A549 (cell line): ENCODE data around the gene SUDS3. TPM values are rescaled to one million over a fixed set of nuclear protein-coding genes. Genes with fewer than 3 reads are reported as not detected.

Source experiments
- ATAC-seq, 2 experiments: fragments of 200-7000 bp in 1 of 2; fragments of >200 bp in 1 of 2; cut with Nextera tagmentation in 1 of 2; cut with Tn5 transposase in 1 of 2; 3 replicates each; pipeline versions ENCODE4 v1.8.0 to v1.9.1; 2018 to 2020; ENCODE audit warnings: mild to moderate bottlenecking in 1 of 2, moderate library complexity in 1 of 2
- CTCF ChIA-PET: fragments of 300-600 bp; sonication (Branson Sonifier 250); formaldehyde crosslinking; extraction: SDS; loops from one replicate; lab custom pipeline; 2021; ENCODE audit warnings: antibody characterized with exemption, inconsistent platforms; lab: Yijun Ruan, JAX
- POLR2A ChIA-PET: fragments of 350-600 bp; formaldehyde crosslinking; extraction: SDS; loops from one replicate; lab custom pipeline; 2021; ENCODE audit warnings: antibody characterized with exemption, inconsistent platforms; lab: Yijun Ruan, JAX
- DNase-seq, 2 experiments: peaks; one replicate each; pipeline versions ENCODE4 v3.0.0 to v3.0.0-alpha.2; 2011 to 2016; ENCODE audit warnings: low read depth in 1 of 2, low spot score in 1 of 2
- FAIRE-seq: peaks from 2 replicates; lab custom pipeline; 2011; peaks lifted over from hg19 to GRCh38; lab: Jason Lieb, UNC
- H3K27ac ChIP-seq, 2 experiments: fragments of >200 bp; sonication (Bioruptor Twin); formaldehyde crosslinking; 3 replicates each; pipeline ENCODE4 v1.5.1; 2016 to 2017
- H3K4me1 ChIP-seq: fragments of >200 bp; sonication (Bioruptor Twin); formaldehyde crosslinking; 3 replicates; pipeline ENCODE4 v1.6.1; 2016
- H3K4me2 ChIP-seq: fragments of >200 bp; sonication (Bioruptor Twin); formaldehyde crosslinking; 3 replicates; pipeline ENCODE4 v1.6.1; 2016
- H3K4me3 ChIP-seq: fragments of >200 bp; sonication (Bioruptor Twin); formaldehyde crosslinking; 3 replicates; pipeline ENCODE4 v1.5.1; 2016
- H3K9me3 ChIP-seq: fragments of >200 bp; sonication (Bioruptor Twin); formaldehyde crosslinking; 3 replicates; pipeline ENCODE4 v1.6.1; 2016
- ATOH8 ChIP-seq: fragments of 250-450 bp; sonication (Bioruptor Pico); IDR thresholded peaks from 2 replicates; pipeline ENCODE4 v1.5.0; 2020; ENCODE audit warnings: low read depth, mild to moderate bottlenecking, moderate library complexity
- BCL3 ChIP-seq: fragments of >200 bp; sonication (Bioruptor Twin); formaldehyde crosslinking; IDR thresholded peaks from 3 replicates; pipeline ENCODE4 v1.6.1; 2016
- BHLHE40 ChIP-seq: IDR thresholded peaks from 2 replicates; pipeline ENCODE4 v1.6.1; 2012; ENCODE audit warnings: low read depth, low read length, inconsistent platforms
- CBX8 ChIP-seq: fragments of 200-600 bp; sonication (generic); IDR thresholded peaks from 2 replicates; pipeline ENCODE4 v1.6.1; 2016
- EHF ChIP-seq: fragments of 250-450 bp; sonication (Bioruptor Pico); IDR thresholded peaks from 2 replicates; pipeline ENCODE4 v1.5.0; 2020; ENCODE audit warnings: mild to moderate bottlenecking
- EHMT2 ChIP-seq: fragments of 200-600 bp; sonication (generic); IDR thresholded peaks from 2 replicates; pipeline ENCODE4 v1.6.1; 2016; ENCODE audit warnings: antibody characterized with exemption, low read depth, mild to moderate bottlenecking, moderate library complexity
- ELK1 ChIP-seq: fragments of 150-350 bp; IDR thresholded peaks from 2 replicates; pipeline ENCODE4 v1.6.1; 2014; ENCODE audit warnings: low read depth, mild to moderate bottlenecking, low read length
- EP300 ChIP-seq, 2 experiments: fragments of >200 bp; sonication (Bioruptor Twin); formaldehyde crosslinking; IDR thresholded peaks; 2 replicates in 1 of 2; 3 replicates in 1 of 2; pipeline ENCODE4 v1.6.1; 2016 to 2017
- ESRRA ChIP-seq: fragments of 150-350 bp; IDR thresholded peaks from 2 replicates; pipeline ENCODE4 v1.6.1; 2014; ENCODE audit warnings: mild to moderate bottlenecking, low read length, borderline replicate concordance
- FOSB ChIP-seq: fragments of 250-450 bp; sonication (Bioruptor Pico); IDR thresholded peaks from 2 replicates; pipeline ENCODE4 v1.5.0; 2020; ENCODE audit warnings: mild to moderate bottlenecking, moderate library complexity
- GATA3 ChIP-seq: IDR thresholded peaks from 2 replicates; pipeline ENCODE4 v1.6.1; 2012; ENCODE audit warnings: borderline replicate concordance
- HOXA7 ChIP-seq: fragments of 250-450 bp; sonication (Bioruptor Pico); IDR thresholded peaks from 2 replicates; pipeline ENCODE4 v1.5.0; 2020; ENCODE audit warnings: mild to moderate bottlenecking, moderate library complexity
- HOXB13 ChIP-seq: fragments of 250-450 bp; sonication (Bioruptor Pico); IDR thresholded peaks from 2 replicates; pipeline ENCODE4 v1.5.0; 2020; ENCODE audit warnings: low read depth, mild to moderate bottlenecking, moderate library complexity
- JUN ChIP-seq, 2 experiments: fragments of >200 bp; sonication (Bioruptor Twin); formaldehyde crosslinking; IDR thresholded peaks; 2 replicates in 1 of 2; 3 replicates in 1 of 2; pipeline ENCODE4 v1.6.1; 2016 to 2017
- KDM1A ChIP-seq: fragments of 200-600 bp; sonication (generic); IDR thresholded peaks from 2 replicates; pipeline ENCODE4 v1.6.1; 2016; ENCODE audit warnings: low read depth, mild to moderate bottlenecking
- MAFK ChIP-seq: fragments of 450-650 bp; IDR thresholded peaks from 2 replicates; pipeline ENCODE4 v1.6.1; 2014; ENCODE audit not compliant: partially characterized antibody
- NR3C1 ChIP-seq: fragments of >200 bp; sonication (Bioruptor Twin); formaldehyde crosslinking; IDR thresholded peaks from 3 replicates; pipeline ENCODE4 v1.6.1; 2017
- PHF8 ChIP-seq: fragments of 200-600 bp; sonication (generic); IDR thresholded peaks from 2 replicates; pipeline ENCODE4 v1.6.1; 2016; ENCODE audit warnings: low read depth, mild to moderate bottlenecking, antibody characterized with exemption, moderate library complexity, borderline replicate concordance
- RAD21 ChIP-seq, 2 experiments: fragments of >200 bp in 1 of 2; sonication (Bioruptor Twin) in 1 of 2; formaldehyde crosslinking in 1 of 2; IDR thresholded peaks in 1 of 2; conservative IDR thresholded peaks in 1 of 2; 2 replicates in 1 of 2; 3 replicates in 1 of 2; pipeline ENCODE4 v1.6.1; 2012 to 2018; ENCODE audit warnings: inconsistent platforms in 1 of 2
- RARB ChIP-seq: fragments of 250-450 bp; sonication (Bioruptor Pico); IDR thresholded peaks from 2 replicates; pipeline ENCODE4 v1.8.0; 2021; ENCODE audit warnings: mild to moderate bottlenecking, moderate library complexity
- RCOR1 ChIP-seq: fragments of 150-350 bp; IDR thresholded peaks from 2 replicates; pipeline ENCODE4 v1.6.1; 2014; ENCODE audit warnings: antibody characterized with exemption, low read length, low read depth
- SREBF2 ChIP-seq: fragments of 450-650 bp; IDR thresholded peaks from 2 replicates; pipeline ENCODE4 v1.6.1; 2014; ENCODE audit warnings: mild to moderate bottlenecking, moderate library complexity
- TFCP2L1 ChIP-seq: fragments of 250-450 bp; sonication (Bioruptor Pico); IDR thresholded peaks from 2 replicates; pipeline ENCODE4 v1.5.0; 2021; ENCODE audit warnings: mild to moderate bottlenecking
- ZC3H11A ChIP-seq: fragments of 450-650 bp; IDR thresholded peaks from 2 replicates; pipeline ENCODE4 v1.6.1; 2014; ENCODE audit warnings: antibody characterized with exemption, mild to moderate bottlenecking
- ZNF302 ChIP-seq: fragments of 250-450 bp; sonication (Bioruptor Pico); IDR thresholded peaks from 2 replicates; pipeline ENCODE4 v1.9.0; 2021; ENCODE audit warnings: inconsistent platforms, mild to moderate bottlenecking, moderate library complexity
- ZSCAN20 ChIP-seq: fragments of 250-450 bp; sonication (Bioruptor Pico); IDR thresholded peaks from 2 replicates; pipeline ENCODE4 v1.8.0; 2022; ENCODE audit warnings: mild to moderate bottlenecking, moderate library complexity
- WGBS: methylation state at CpG from one replicate; pipeline ENCODE4 v1.1.6; 2017; ENCODE audit errors: missing lambda C conversion rate; 5-methylcytosine and 5-hydroxymethylcytosine counted together
- polyA plus RNA-seq, 4 experiments: library from polyadenylated mRNA; depleted of rRNA in 3 of 4; stranded (reverse); fragments of >200 nt; fragmentation: RNase III in 1 of 4; extraction: RNeasy Plus Mini Kit Qiagen cat#74134 plus additional on column Dnase treatment in 1 of 4; gene quantifications; 2 replicates in 3 of 4; 3 replicates in 1 of 4; pipeline ENCODE4 v1.2.3, GENCODE V29; 2011 to 2017
- TF ChIP-seq, protein P1 (sequence below): fragments of >200 bp; sonication (Bioruptor Twin); formaldehyde crosslinking; IDR thresholded peaks from 2 replicates; pipeline ENCODE4 v1.6.1; 2016

SUDS3 gene
- polyA plus RNA-seq, 2 of the 4 experiments (the other 2 are of a cell fraction) = 20.3 to 36.5 TPM

- no peak for FAIRE-seq
- no peak for TF ChIP-seq ZSCAN20 (CRISPR knock-in tag)
- TF ChIP-seq ATOH8 (CRISPR knock-in tag) = no peak
- no peak for TF ChIP-seq EHF (CRISPR knock-in tag)
- TF ChIP-seq, protein P1, sequence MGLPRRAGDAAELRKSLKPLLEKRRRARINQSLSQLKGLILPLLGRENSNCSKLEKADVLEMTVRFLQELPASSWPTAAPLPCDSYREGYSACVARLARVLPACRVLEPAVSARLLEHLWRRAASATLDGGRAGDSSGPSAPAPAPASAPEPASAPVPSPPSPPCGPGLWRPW = no peak
- no peak for TF ChIP-seq FOSB (CRISPR knock-in tag)
- TF ChIP-seq RAD21 (conservative IDR thresholded peaks at IDR 0.05 in 1 of 2, IDR thresholded peaks at IDR 0.05 in 1 of 2) = no peak
- no peak for TF ChIP-seq ESRRA
- no peak for TF ChIP-seq KDM1A
- TF ChIP-seq HOXB13 (CRISPR knock-in tag) = no peak
- no peak for TF ChIP-seq TFCP2L1
- TF ChIP-seq, all 56 proteins: peak for 0
- Histone ChIP-seq H3K4me2 (no peak overlapping the region), H3K9me3 (no peaks in the 10 kb centered on the region), H3K4me3 (no peak overlapping the region), H3K4me1 (peaks cover 11% of the 10 kb centered on the region; the same call in 2 of the 3 replicates), H3K27ac (no peak overlapping the region)
- POLR2A ChIA-PET = no interaction called here
- ATAC-seq (no peak), DNase-seq (no peak)
- CTCF ChIA-PET = interaction anchor here (1.1 kb wide), 1 partner anchor 9 kb away, joined by 3 read pairs; no protein-coding TSS in a partner anchor
Measured at GRCh38 chr12:118344829-118345228, 31.5 kb upstream of the SUDS3 start.

DNA sequence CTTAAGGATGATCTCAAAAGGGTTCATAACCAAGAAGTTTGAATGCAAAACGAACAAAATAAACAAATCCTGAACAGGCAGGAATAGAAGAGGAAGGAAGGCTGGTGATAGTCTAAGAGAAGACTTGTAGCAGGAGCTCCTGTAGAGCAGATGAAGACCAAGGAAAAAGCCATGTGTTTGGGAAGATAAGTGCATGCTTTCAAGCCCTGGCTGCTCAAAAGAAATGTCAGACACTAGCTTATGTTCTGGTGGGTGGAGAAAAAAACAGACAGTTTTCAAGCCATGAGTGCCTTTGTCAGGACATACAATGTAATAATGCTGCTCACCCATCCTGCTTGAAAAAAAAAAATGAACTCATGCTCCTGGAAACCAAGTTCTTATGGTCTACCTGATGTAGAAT, 31.0 kb upstream of the SUDS3 start:
- DNase-seq (no peak), FAIRE-seq (no peak)
- Histone ChIP-seq H3K27ac (no peak overlapping the region), H3K4me1 (peaks cover 6% of the 10 kb centered on the region; the same call in 2 of the 3 replicates), H3K4me3 (no peak overlapping the region), H3K4me2 (no peak overlapping the region)
- CTCF ChIA-PET = interaction anchor here (1.1 to 3.9 kb wide), 3 partner anchors 8 to 164 kb away, joined by 3 to 26 read pairs (median 5); partner anchors contain the start of gene SUDS3
- TF ChIP-seq BHLHE40 (no peak), ZC3H11A (no peak), ZNF302 (CRISPR knock-in tag) (no peak), ELK1 (no peak), FOSB (CRISPR knock-in tag) (no peak), EP300 (IDR thresholded peaks at IDR 0.05) (no peak), KDM1A (no peak), ESRRA (no peak), MAFK (no peak), ATOH8 (CRISPR knock-in tag) (no peak), RCOR1 (no peak), SREBF2 (no peak), RAD21 (conservative IDR thresholded peaks at IDR 0.05 in 1 of 2, IDR thresholded peaks at IDR 0.05 in 1 of 2) (no peak), CBX8 (no peak), PHF8 (no peak)
- TF ChIP-seq, all 56 proteins: peak for 0
- H3K9me3 ChIP-seq = no peaks in the 10 kb centered on the region
- 47% methylated on average over 1 of the region's 1 CpG for WGBS
- POLR2A ChIA-PET = no interaction called here
- ATAC-seq = no peak

GRCh38 chr12:118346895-118347294, 29.5 kb upstream of the SUDS3 start:
- DNase-seq (no peak), ATAC-seq (no peak), FAIRE-seq (no peak)
- no peaks in the 10 kb centered on the region for H3K9me3 ChIP-seq
- H3K4me2 ChIP-seq = no peak overlapping the region
- whole genome bisulfite sequencing = 92% methylated on average over 7 of the region's 7 CpGs
- POLR2A ChIA-PET = no interaction called here
- no peak overlapping the region for H3K4me3 ChIP-seq
- no peak overlapping the region for H3K27ac ChIP-seq
- peaks cover 6% of the 10 kb centered on the region; the same call in 2 of the 3 replicates for H3K4me1 ChIP-seq
- CTCF ChIA-PET = interaction anchor here (1.2 to 3.9 kb wide), 3 partner anchors 11 to 171 kb away, joined by 3 to 26 read pairs (median 5); partner anchors contain the start of gene SUDS3
- TF ChIP-seq RARB (CRISPR knock-in tag) (no peak), JUN (IDR thresholded peaks at IDR 0.05) (no peak), ELK1 (no peak), HOXA7 (CRISPR knock-in tag) (no peak), RAD21 (conservative IDR thresholded peaks at IDR 0.05 in 1 of 2, IDR thresholded peaks at IDR 0.05 in 1 of 2) (no peak), ZSCAN20 (CRISPR knock-in tag) (no peak), BCL3 (no peak), NR3C1 (no peak), EHMT2 (no peak), CBX8 (no peak), ATOH8 (CRISPR knock-in tag) (no peak), GATA3 (no peak)
